Activated CD4-positive, CD25-positive, alpha-beta regulatory T cell treated with anti-CD3 and anti-CD28 coated beads, Interleukin-2, amount 50 U/mL, for 24 hours (primary cell): ENCODE measurements around the gene VSTM1.

Experiments
- ATAC-seq, 2 donors: fragments of 150-1000 bp; cut with Tn5 transposase; one replicate each; pipeline ENCODE4 v1.10.0; 2021; ENCODE audit warnings: mild to moderate bottlenecking in 1 of 2, moderate library complexity in 1 of 2

The VSTM1 gene

DNA sequence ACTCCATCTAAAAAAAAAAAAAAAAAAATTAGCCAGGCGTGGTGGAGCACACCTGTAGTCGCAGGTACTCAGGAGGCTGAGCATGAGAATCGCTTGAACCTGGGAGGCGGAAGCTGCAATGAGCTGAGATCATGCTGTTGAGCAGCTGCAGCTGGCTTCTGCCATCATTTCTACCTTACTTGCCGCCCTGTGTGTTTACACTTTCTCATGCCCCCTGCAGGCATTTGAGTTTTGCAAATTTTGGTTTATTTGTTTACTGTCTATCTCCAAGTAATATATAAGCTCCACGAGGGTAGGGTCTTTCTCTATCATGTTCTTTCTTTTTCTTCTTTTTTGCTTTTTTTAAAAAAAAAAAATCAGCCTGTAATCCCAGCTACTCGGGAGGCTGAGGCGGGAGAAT, 54.3 kb downstream of the VSTM1 start:
- ATAC-seq: no peak

GRCh38 chr19:54002495-54003315, 61.0 kb downstream of the VSTM1 start:
- ATAC-seq: no peak

GRCh38 chr19:54001496-54001895, 62.2 kb downstream of the VSTM1 start:
- ATAC-seq: no peak

- no peak for ATAC-seq
Measured at GRCh38 chr19:53999694-54000093, 64.0 kb downstream of the VSTM1 start.

DNA sequence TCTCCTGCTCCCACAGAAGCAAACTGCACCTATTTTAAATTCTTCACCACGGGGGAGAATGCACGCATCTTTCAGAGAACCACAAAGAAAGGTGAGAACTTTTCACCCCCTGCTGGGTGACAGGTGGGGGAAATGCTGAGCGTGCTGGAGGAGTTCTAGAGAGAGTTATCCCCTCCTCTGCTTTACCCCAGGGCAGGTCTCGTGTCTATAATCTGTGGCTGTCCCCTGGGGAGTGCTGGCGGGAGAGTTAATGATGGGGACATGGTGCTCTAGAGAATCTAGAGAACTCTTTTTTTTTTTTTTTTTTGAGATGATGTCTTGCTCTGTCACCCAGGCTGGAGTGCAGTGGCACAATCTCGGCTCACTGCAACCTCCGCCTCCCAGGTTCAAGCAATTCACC, 65.5 kb downstream of the VSTM1 start:
- no peak for ATAC-seq

DNA sequence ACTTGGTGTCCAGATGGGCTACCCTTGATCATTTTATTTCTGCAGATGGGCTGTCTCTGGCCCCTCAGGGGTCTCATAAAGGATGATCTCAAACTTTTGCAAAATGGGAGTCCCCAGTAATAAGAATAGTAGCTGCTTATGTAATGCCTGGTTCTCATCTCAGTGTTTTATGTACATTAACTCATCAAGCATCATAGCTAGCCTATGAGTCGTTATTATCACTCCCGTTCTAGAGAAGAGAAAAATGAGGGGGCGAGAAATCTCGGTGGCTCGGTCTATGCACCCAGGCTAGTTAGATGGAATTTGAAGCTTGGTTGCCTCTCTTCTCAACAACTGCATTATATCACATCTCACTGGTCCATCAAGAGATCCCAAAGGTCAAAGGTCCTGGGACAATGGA, 68.9 kb downstream of the VSTM1 start:
- no peak for ATAC-seq

- ATAC-seq: no peak
Measured at GRCh38 chr19:53993448-53993847, 70.2 kb downstream of the VSTM1 start.

DNA sequence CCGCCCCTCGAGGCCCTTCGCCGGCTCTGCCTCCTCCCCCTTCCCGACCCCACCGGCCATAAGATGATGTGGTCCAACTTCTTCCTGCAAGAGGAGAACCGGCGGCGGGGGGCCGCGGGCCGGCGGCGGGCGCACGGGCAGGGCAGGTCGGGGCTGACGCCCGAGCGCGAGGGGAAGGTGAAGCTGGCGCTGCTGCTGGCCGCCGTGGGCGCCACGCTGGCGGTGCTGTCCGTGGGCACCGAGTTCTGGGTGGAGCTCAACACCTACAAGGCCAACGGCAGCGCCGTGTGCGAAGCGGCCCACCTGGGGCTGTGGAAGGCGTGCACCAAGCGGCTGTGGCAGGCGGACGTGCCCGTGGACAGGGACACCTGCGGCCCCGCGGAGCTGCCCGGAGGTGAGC, 70.9 kb downstream of the VSTM1 start:
- ATAC-seq: no peak

GRCh38 chr19:53992211-53992610, 71.5 kb downstream of the VSTM1 start:
- ATAC-seq: no peak

- no peak for ATAC-seq
Measured at GRCh38 chr19:53991224-53992113, 72.2 kb downstream of the VSTM1 start, which contains the start of gene CACNG6. Gene CACNG6, plus strand, starts transcription at chr19:53991637. Its CDS starts 1,241 bp downstream, at chr19:53992878.
